GM23248 (cell line): Measurements from ENCODE around the gene ERC2. TPM values are rescaled to one million over a fixed set of nuclear protein-coding genes. Genes with fewer than 3 reads are reported as not detected.

Source experiments
- DNase-seq: peaks from one replicate; pipeline ENCODE4 v3.0.0-alpha.2; 2015
- H2AFZ ChIP-seq: fragments of 200-600 bp; sonication (generic); 2 replicates; pipeline ENCODE4 v1.6.1; 2016; ENCODE audit warnings: antibody characterized with exemption
- H3F3A ChIP-seq: fragments of 200-600 bp; sonication (generic); 2 replicates; pipeline ENCODE4 v1.6.1; 2016; ENCODE audit warnings: mild to moderate bottlenecking, antibody characterized with exemption, mixed run types; ENCODE audit not compliant: insufficient read depth
- H3K27ac ChIP-seq: fragments of 200-600 bp; sonication (generic); 2 replicates; pipeline ENCODE4 v1.5.1; 2016; ENCODE audit warnings: mild to moderate bottlenecking
- H3K27me3 ChIP-seq: fragments of 200-600 bp; sonication (generic); replicated peaks from 2 replicates; pipeline ENCODE4 v1.6.1; 2016; ENCODE audit warnings: mild to moderate bottlenecking; ENCODE audit not compliant: insufficient read depth
- H3K36me3 ChIP-seq: fragments of 200-600 bp; sonication (generic); 2 replicates; pipeline ENCODE4 v1.6.1; 2016; ENCODE audit warnings: low read depth, mild to moderate bottlenecking
- H3K4me1 ChIP-seq: fragments of 200-600 bp; sonication (generic); 2 replicates; pipeline ENCODE4 v1.6.1; 2016; ENCODE audit warnings: mild to moderate bottlenecking; ENCODE audit not compliant: insufficient read depth
- H3K4me2 ChIP-seq: fragments of 200-600 bp; sonication (generic); one replicate; pipeline ENCODE4 v1.6.1; 2016; ENCODE audit warnings: mild to moderate bottlenecking; ENCODE audit not compliant: unreplicated experiment
- H3K4me3 ChIP-seq: fragments of 200-600 bp; sonication (generic); 2 replicates; pipeline ENCODE4 v1.5.1; 2016; ENCODE audit warnings: mild to moderate bottlenecking
- H3K79me2 ChIP-seq: fragments of 200-600 bp; sonication (generic); 2 replicates; pipeline ENCODE4 v1.6.1; 2016; ENCODE audit warnings: mild to moderate bottlenecking; ENCODE audit not compliant: insufficient read depth
- H3K9ac ChIP-seq: fragments of 200-600 bp; sonication (generic); 2 replicates; pipeline ENCODE4 v1.6.1; 2016; ENCODE audit warnings: mild to moderate bottlenecking
- H3K9me2 ChIP-seq: fragments of 200-600 bp; sonication (generic); 2 replicates; pipeline ENCODE4 v1.6.1; 2016; ENCODE audit warnings: mixed run types, mild to moderate bottlenecking, moderate library complexity; ENCODE audit not compliant: insufficient read depth
- H3K9me3 ChIP-seq: fragments of 200-600 bp; sonication (generic); one replicate; pipeline ENCODE4 v1.6.1; 2017; ENCODE audit warnings: low read depth
- H4K20me1 ChIP-seq: fragments of 200-600 bp; sonication (generic); 2 replicates; pipeline ENCODE4 v1.6.0; 2016; ENCODE audit not compliant: insufficient read depth
- EZH2 ChIP-seq: fragments of 200-600 bp; sonication (generic); IDR thresholded peaks from 2 replicates; pipeline ENCODE4 v1.6.1; 2018; ENCODE audit warnings: antibody characterized with exemption, mild to moderate bottlenecking; ENCODE audit not compliant: insufficient read depth, poor library complexity, severe bottlenecking
- EZH2phosphoT487 ChIP-seq: fragments of 200-600 bp; sonication (generic); IDR thresholded peaks from 2 replicates; pipeline ENCODE4 v1.6.1; 2018; ENCODE audit warnings: antibody characterized with exemption, moderate library complexity, mild to moderate bottlenecking, low read depth; ENCODE audit not compliant: insufficient read depth
- WGBS, 2 experiments: methylation state at CpG; one replicate each; pipeline ENCODE4 v1.1.6; 2015 to 2017; ENCODE audit warnings: low lambda C conversion rate in 2 of 2, low coverage in 1 of 2; ENCODE audit errors: missing lambda C conversion rate in 2 of 2; 5-methylcytosine and 5-hydroxymethylcytosine counted together
- in situ Hi-C: fragments of 300-500 bp; cut with MboI; formaldehyde crosslinking; loops from 2 replicates; pipeline ENCODE4 v1.15.0; 2020
- polyA plus RNA-seq: library from polyadenylated mRNA; unstranded; fragments of >200 nt; fragmentation: Nextera tagmentation; extraction: Ambion mirVana; gene quantifications from 2 replicates; pipeline ENCODE4 v1.2.1, GENCODE V29; 2016
- total RNA-seq: library from RNA; depleted of rRNA; stranded (reverse); fragments of >200 nt; shearing (Covaris generic); gene quantifications from 2 replicates; pipeline ENCODE4 v1.2.3, GENCODE V29; 2014

The ERC2 gene
- total and polyA plus RNA-seq, 2 experiments from 2014 or later = not detected

DNA sequence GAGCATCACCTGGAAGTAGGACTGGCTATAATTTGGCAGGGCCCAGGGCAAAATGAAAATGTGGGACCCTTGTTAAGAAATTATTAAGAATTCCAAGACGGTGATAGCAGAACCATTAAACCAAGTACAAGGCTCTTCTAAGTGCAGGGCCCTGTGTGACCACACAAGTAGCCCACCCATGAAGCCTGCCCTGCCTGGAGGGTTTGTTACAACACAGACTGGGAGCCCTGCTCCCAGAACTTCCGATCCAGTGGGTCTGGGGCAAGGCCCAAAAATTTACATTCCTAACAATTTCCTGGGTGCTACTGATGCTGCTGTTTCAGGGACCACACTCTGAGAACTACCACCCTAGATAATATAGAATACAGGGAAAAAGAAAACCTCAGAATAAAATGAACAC, 666.6 kb downstream of the ERC2 start:
- Histone ChIP-seq H3K9me2 (no peaks in the 10 kb centered on the region), H3F3A (no peaks in the 10 kb centered on the region), H3K79me2 (no peaks in the 10 kb centered on the region), H2AFZ (no peak overlapping the region), H3K9ac (no peak overlapping the region), H3K4me2 (no peak overlapping the region), H4K20me1 (no peaks in the 10 kb centered on the region), H3K27me3 (no peaks in the 10 kb centered on the region), H3K4me1 (no peaks in the 10 kb centered on the region), H3K4me3 (no peak overlapping the region), H3K27ac (no peak overlapping the region), H3K9me3 (no peaks in the 10 kb centered on the region), H3K36me3 (no peaks in the 10 kb centered on the region)
- TF ChIP-seq EZH2 = no peak
- TF ChIP-seq EZH2phosphoT487 = no peak
- 34 to 43% methylated on average over 2 of the region's 2 CpGs for WGBS, 2 experiments
- DNase-seq = no peak
- in situ Hi-C loops = no loop called here

DNA sequence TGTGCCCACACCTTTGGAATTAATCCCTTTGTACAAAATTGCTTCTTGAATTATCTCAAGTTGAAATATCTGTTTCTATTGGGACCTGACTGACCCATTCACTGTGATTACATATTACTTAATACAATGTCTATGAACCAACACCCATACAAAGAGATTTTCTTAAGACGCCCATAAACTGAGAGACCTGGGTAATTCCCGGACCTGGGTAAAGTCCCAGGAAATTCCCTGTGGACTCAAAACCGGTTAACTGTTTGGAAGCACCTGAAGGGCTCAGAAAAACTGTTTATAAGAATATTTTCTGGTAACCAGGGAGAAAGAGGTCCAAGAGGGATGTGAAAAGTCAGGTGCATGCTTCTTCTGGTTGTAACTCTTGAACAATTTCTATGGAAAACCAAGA, 667.2 kb downstream of the ERC2 start:
- no peaks in the 10 kb centered on the region for H3K9me2 ChIP-seq
- TF ChIP-seq EZH2 (no peak), EZH2phosphoT487 (no peak)
- no peak overlapping the region for H3K27ac ChIP-seq

DNA sequence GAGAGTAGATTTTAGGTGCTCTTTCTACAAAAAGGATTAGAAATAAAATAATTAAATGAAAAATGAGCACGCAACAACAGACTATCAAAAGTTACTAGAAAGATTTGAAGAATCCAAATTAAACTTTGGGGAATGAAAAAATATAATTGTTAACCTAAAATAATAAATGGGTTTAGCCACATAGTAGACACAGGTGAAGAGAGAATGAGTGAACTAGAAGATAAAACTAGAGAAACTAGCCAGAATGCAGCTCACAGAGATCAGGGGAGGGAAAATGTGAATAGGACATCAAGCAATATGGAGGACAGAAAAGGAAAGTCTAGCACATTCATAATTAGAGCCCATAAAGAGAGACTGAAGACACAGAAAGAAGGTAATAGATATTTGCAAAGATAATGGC, 670.5 kb downstream of the ERC2 start:
- 50 to 56% methylated on average over 1 of the region's 1 CpG for WGBS, 2 experiments
- no peak overlapping the region for H3K9ac ChIP-seq
- no peaks in the 10 kb centered on the region for H3K4me1 ChIP-seq

More for the DNA sequence above, 667.2 kb downstream of the ERC2 start:
- Histone ChIP-seq H3K4me1 (no peaks in the 10 kb centered on the region), H3K9me3 (no peaks in the 10 kb centered on the region), H3K4me3 (no peak overlapping the region), H4K20me1 (no peaks in the 10 kb centered on the region), H3K79me2 (no peaks in the 10 kb centered on the region), H3K4me2 (no peak overlapping the region), H3F3A (no peaks in the 10 kb centered on the region), H2AFZ (no peak overlapping the region), H3K36me3 (no peaks in the 10 kb centered on the region), H3K9ac (no peak overlapping the region), H3K27me3 (no peaks in the 10 kb centered on the region)
- 10 to 18% methylated on average over 3 of the region's 3 CpGs for WGBS, 2 experiments
- DNase-seq = no peak
- in situ Hi-C loops = no loop called here

DNA sequence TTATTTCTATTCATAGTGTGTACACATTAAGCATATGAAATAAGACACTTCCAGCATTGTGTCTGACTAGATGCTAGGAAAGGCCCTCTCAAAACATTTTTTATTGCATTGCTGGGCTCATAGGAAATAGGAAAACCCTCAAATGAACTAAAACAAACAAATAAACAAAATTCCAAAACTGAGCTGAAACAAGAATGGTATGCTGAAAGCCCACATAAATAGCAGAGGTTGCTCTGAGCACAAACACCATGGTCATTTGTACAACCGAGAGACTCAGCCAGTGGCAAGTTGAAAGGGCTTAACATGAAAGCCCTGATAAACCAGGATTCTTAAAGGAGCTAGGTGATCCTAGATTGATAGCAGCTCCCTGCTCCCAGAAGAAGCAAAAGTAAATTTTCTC, 671.2 kb downstream of the ERC2 start:
- Histone ChIP-seq H3K9me3 (no peaks in the 10 kb centered on the region), H3K36me3 (no peaks in the 10 kb centered on the region), H2AFZ (no peak overlapping the region), H3K79me2 (no peaks in the 10 kb centered on the region), H3K9me2 (no peaks in the 10 kb centered on the region), H3K4me1 (no peaks in the 10 kb centered on the region), H3F3A (no peaks in the 10 kb centered on the region), H4K20me1 (no peaks in the 10 kb centered on the region; the same call in 1 of the 2 replicates), H3K4me3 (no peak overlapping the region), H3K9ac (no peak overlapping the region), H3K27ac (no peak overlapping the region), H3K4me2 (no peak overlapping the region), H3K27me3 (no peaks in the 10 kb centered on the region; the same call in 1 of the 2 replicates)
- in situ Hi-C loops = no loop called here
- 61 to 63% methylated on average over 1 of the region's 1 CpG for WGBS, 2 experiments
- DNase-seq = no peak
- TF ChIP-seq EZH2phosphoT487 (no peak), EZH2 (no peak)

More for the DNA sequence above, 670.5 kb downstream of the ERC2 start:
- Histone ChIP-seq H3K4me3 (no peak overlapping the region), H3F3A (no peaks in the 10 kb centered on the region), H3K9me2 (no peaks in the 10 kb centered on the region), H4K20me1 (no peaks in the 10 kb centered on the region; the same call in 1 of the 2 replicates), H2AFZ (no peak overlapping the region), H3K9me3 (no peaks in the 10 kb centered on the region), H3K27me3 (no peaks in the 10 kb centered on the region; the same call in 1 of the 2 replicates), H3K27ac (no peak overlapping the region), H3K36me3 (no peaks in the 10 kb centered on the region), H3K79me2 (no peaks in the 10 kb centered on the region), H3K4me2 (no peak overlapping the region)
- TF ChIP-seq EZH2 = no peak
- TF ChIP-seq EZH2phosphoT487 = no peak
- no peak for DNase-seq
- in situ Hi-C loops = no loop called here

DNA sequence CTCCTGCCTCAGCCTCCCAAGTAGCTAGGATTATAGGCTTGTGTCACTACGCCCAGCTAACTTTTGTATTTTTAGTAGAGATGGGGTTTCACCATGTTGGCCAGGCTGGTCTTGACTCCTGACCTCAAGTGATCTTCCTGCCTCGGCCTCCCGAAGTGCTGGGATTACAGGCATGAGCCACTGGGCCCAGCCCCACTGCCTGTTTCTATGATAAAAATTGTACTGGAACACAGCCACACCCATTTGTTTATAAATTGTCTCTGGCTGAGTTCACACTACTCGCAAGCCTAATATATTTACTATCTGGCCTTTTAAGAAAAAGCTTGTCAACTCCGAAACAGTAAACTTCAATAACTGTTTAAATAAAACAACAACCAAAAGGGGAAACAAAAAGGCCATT, 671.7 kb downstream of the ERC2 start:
- Histone ChIP-seq H3K9me2 (no peaks in the 10 kb centered on the region), H3K9me3 (no peaks in the 10 kb centered on the region), H4K20me1 (no peaks in the 10 kb centered on the region; the same call in 1 of the 2 replicates), H3K79me2 (no peaks in the 10 kb centered on the region), H3K9ac (no peak overlapping the region), H3K36me3 (no peaks in the 10 kb centered on the region), H3K4me2 (no peak overlapping the region), H3K27me3 (no peaks in the 10 kb centered on the region; the same call in 1 of the 2 replicates), H3F3A (no peaks in the 10 kb centered on the region), H3K4me1 (no peaks in the 10 kb centered on the region), H3K4me3 (no peak overlapping the region), H2AFZ (no peak overlapping the region), H3K27ac (no peak overlapping the region)
- in situ Hi-C loops = no loop called here
- DNase-seq = no peak
- 12 to 16% methylated on average over 5 of the region's 5 CpGs for WGBS, 2 experiments
- TF ChIP-seq EZH2 (no peak), EZH2phosphoT487 (no peak)
